Measurements from ENCODE around the gene DOCK11. TPM values are rescaled to one million over a fixed set of nuclear protein-coding genes. Genes with fewer than 3 reads are reported as not detected.

Gene DOCK11
- total RNA-seq, 4 donors from 2014 or later, result 30.0 to 50.7 (median 35.7) TPM

DNA sequence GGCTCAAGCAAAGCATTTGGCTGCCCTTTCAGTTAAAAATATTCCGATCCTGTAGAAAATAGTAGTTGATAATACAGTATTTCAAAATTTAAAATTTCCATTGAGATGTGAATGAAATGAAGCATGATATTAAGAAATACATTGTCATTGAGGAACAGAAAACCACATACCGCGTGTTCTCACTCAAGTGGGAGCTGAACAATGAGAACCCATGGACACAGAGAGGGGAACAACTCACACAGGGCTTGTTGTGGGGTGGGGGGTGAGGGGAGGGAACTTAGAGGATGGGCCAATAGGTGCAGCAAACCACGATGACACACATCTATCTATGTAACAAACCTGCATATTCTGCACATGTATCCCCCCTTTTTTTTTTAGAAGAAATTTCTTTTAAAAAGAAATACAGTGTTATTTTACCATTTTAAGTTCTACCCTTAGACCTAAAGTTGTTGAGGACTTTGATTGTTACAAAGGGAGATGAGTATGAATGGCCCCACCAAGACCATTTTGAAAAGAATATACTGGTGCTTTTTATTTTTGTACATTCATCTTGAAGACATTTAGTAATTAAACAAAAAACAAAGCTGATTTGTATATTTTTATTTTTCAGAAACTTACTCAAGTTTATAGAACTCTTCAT, 179.8 kb downstream of the DOCK11 start:
- TF ChIP-seq EP300 (IDR thresholded peaks at IDR 0.05), result no peak
- TF ChIP-seq POLR2A (IDR thresholded peaks at IDR 0.05), result no peak
- TF ChIP-seq, protein P1, sequence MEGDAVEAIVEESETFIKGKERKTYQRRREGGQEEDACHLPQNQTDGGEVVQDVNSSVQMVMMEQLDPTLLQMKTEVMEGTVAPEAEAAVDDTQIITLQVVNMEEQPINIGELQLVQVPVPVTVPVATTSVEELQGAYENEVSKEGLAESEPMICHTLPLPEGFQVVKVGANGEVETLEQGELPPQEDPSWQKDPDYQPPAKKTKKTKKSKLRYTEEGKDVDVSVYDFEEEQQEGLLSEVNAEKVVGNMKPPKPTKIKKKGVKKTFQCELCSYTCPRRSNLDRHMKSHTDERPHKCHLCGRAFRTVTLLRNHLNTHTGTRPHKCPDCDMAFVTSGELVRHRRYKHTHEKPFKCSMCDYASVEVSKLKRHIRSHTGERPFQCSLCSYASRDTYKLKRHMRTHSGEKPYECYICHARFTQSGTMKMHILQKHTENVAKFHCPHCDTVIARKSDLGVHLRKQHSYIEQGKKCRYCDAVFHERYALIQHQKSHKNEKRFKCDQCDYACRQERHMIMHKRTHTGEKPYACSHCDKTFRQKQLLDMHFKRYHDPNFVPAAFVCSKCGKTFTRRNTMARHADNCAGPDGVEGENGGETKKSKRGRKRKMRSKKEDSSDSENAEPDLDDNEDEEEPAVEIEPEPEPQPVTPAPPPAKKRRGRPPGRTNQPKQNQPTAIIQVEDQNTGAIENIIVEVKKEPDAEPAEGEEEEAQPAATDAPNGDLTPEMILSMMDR (IDR thresholded peaks at IDR 0.05), result no peak
- no peak for DNase-seq (ENCODE audit: low spot score in 2 of 2)

DNA sequence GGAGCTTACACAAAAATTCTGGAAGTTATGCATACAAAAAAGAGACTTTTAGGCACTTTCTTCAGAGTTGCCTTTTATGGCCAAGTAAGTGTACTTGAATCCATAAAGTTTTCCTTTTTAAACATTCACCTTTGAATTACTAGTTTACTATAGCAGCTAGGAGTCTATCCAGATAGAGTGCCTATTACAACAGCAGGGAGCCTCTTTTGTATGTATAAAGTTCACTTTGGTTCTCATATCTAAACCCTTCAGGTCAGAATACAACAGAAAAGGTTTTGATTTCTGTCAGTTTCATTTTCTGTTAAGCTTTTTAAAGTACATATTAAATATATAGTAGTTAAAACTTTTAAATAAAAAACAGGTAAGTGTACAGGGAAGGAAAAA, 180.3 kb downstream of the DOCK11 start:
- Histone ChIP-seq H3K4me3 (no peak overlapping the region), H3K27me3 (no peaks in the 10 kb centered on the region), H3K9me3 (no peaks in the 10 kb centered on the region), H3K36me3 (peaks cover 0 to 19% (median 0%) of the 10 kb centered on the region in 3 donors), H3K4me1 (no peaks in the 10 kb centered on the region), H3K27ac (no peak overlapping the region)
- no peak for TF ChIP-seq POLR2A (IDR thresholded peaks at IDR 0.05)
- TF ChIP-seq, protein P1 (IDR thresholded peaks at IDR 0.05), result no peak
- TF ChIP-seq EP300 (IDR thresholded peaks at IDR 0.05), result no peak
- DNase-seq (ENCODE audit: low spot score in 2 of 2), result no peak

More for the DNA sequence above, 179.8 kb downstream of the DOCK11 start:
- no peak overlapping the region for H3K27ac ChIP-seq
- no peaks in the 10 kb centered on the region for H3K27me3 ChIP-seq
- H3K4me3 ChIP-seq, result no peak overlapping the region
- H3K9me3 ChIP-seq, result no peaks in the 10 kb centered on the region
- 76 to 88% methylated on average over 4 of the region's 4 CpGs for WGBS, 2 donors
- H3K4me1 ChIP-seq, result no peaks in the 10 kb centered on the region
- peaks cover 0 to 19% (median 0%) of the 10 kb centered on the region in 3 donors for H3K36me3 ChIP-seq

DNA sequence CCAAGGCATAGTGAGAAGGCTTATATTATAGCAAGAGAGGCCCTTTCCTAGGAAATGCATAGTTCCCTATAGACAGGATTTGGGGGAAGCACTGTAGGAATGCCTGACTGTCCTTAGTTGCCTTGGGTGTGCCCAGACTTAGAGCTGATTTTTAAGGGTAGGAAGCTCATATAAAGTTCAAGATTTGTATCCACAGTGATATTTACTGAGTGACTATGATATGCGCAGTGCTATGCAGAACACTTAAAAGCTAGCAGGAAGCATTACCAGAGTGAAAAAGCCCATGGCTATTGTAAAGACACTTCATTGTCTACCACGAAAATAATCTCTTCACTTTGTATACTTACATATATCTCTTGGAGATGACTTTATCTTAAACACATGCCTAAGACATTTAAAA, 181.7 kb downstream of the DOCK11 start:
- peaks cover 0 to 15% (median 0%) of the 10 kb centered on the region in 3 donors for H3K36me3 ChIP-seq

DNA sequence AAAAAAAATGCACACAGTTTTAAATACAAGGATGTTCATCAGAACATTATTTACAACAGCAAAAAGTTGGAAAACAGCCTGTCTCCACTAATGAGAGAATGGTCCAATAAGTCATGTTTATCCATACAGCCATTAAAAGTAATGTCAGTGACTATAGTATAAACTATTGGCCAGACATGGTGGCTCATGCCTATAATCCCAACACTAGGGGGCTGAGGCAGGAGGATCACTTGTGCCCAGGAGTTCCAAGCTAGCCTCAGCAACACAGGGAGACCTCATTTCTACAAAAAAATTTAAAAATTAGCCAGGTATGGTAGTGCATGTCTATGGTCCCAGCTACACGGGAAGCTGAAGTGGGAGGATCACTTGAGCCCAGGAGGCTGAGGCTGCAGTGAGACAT, 183.7 kb downstream of the DOCK11 start:
- Histone ChIP-seq H3K27me3 (no peaks in the 10 kb centered on the region), H3K4me1 (no peaks in the 10 kb centered on the region), H3K27ac (no peak overlapping the region), H3K9me3 (no peaks in the 10 kb centered on the region), H3K4me3 (no peak overlapping the region), H3K36me3 (peaks cover 0 to 7% (median 0%) of the 10 kb centered on the region in 3 donors)
- 89 to 90% methylated on average over 1 of the region's 1 CpG for WGBS, 2 donors
- no peak for DNase-seq (ENCODE audit: low spot score in 2 of 2)
- no peak for TF ChIP-seq POLR2A (IDR thresholded peaks at IDR 0.05)
- no peak for TF ChIP-seq EP300 (IDR thresholded peaks at IDR 0.05)
- TF ChIP-seq, protein P1 (IDR thresholded peaks at IDR 0.05), result no peak

More for the DNA sequence above, 181.7 kb downstream of the DOCK11 start:
- no peak overlapping the region for H3K27ac ChIP-seq
- H3K27me3 ChIP-seq, result no peaks in the 10 kb centered on the region
- H3K4me1 ChIP-seq, result no peaks in the 10 kb centered on the region
- TF ChIP-seq EP300 (IDR thresholded peaks at IDR 0.05) (no peak), POLR2A (IDR thresholded peaks at IDR 0.05) (no peak)
- TF ChIP-seq, protein P1 (IDR thresholded peaks at IDR 0.05), result no peak
- DNase-seq (ENCODE audit: low spot score in 2 of 2), result no peak
- WGBS, 2 donors, result 74 to 88% methylated on average over 2 of the region's 2 CpGs
- H3K4me3 ChIP-seq, result no peak overlapping the region
- no peaks in the 10 kb centered on the region for H3K9me3 ChIP-seq

DNA sequence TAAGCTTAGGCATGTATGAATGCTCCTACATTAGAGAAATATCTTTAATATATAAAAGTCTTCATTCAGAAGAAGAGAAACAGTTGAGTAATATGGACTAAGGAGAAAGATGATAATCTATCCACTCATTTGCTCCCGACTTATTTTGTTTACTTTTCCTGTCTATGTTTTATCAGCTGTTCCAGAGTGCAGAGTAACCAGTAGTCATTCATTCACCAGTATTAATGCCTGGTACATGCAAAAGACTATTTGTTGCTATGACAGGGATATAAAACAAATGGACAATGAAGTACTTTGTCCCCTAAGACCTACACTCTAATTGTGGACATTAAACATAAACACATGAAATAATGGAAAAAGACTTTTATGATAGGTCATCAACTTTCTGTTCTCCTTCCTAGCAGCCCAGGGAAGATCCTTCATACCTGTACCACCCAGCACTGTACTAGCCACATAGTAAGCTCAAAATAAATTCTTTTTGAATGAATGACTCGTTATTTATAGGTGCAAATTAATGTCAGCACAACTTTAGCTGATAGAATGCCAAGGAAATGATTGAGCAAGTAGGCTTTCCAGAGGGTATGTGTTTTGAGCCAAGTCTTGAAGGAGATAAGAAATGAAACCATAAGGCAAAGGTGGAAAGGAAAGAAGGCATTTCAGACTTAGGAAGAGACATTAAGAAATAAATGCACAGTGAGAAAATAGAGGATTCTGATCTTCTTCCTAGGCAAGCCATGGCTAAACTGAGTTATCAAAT, 186.8 kb downstream of the DOCK11 start:
- 54 to 57% methylated on average over 2 of the region's 2 CpGs for WGBS, 2 donors
- Histone ChIP-seq H3K27ac (no peak overlapping the region), H3K36me3 (no peaks in the 10 kb centered on the region), H3K27me3 (no peaks in the 10 kb centered on the region), H3K9me3 (no peaks in the 10 kb centered on the region), H3K4me1 (no peaks in the 10 kb centered on the region), H3K4me3 (no peak overlapping the region)
- TF ChIP-seq EP300 (IDR thresholded peaks at IDR 0.05), result no peak
- TF ChIP-seq, protein P1 (IDR thresholded peaks at IDR 0.05), result no peak
- no peak for TF ChIP-seq POLR2A (IDR thresholded peaks at IDR 0.05)
- no peak for DNase-seq (ENCODE audit: low spot score in 2 of 2)
